Loucy (cell line): ENCODE results near the gene MIA2.
"Not testable (repeated sequence)": the region's sequence is repeated elsewhere in the genome, so short reads cannot be mapped to it uniquely, and the experiment has no call there.

Experiments
- H2AFZ ChIP-seq: fragments of 200-600 bp; sonication (generic); 2 replicates; pipeline ENCODE4 v1.6.0; 2016; ENCODE audit warnings: antibody characterized with exemption, mild to moderate bottlenecking, low read length, moderate library complexity
- H3F3A ChIP-seq: fragments of 200-600 bp; 2 replicates; pipeline ENCODE4 v1.6.0; 2016; ENCODE audit warnings: antibody characterized with exemption, low read depth, mild to moderate bottlenecking
- H3K27me3 ChIP-seq: fragments of 200-600 bp; sonication (generic); 2 replicates; pipeline ENCODE4 v1.6.1; 2014; ENCODE audit warnings: low read length, mild to moderate bottlenecking; ENCODE audit not compliant: insufficient read depth, poor library complexity, severe bottlenecking
- H3K36me3 ChIP-seq: fragments of 200-600 bp; sonication (generic); 2 replicates; pipeline ENCODE4 v1.6.1; 2016; ENCODE audit warnings: low read length; ENCODE audit not compliant: insufficient read depth
- H3K4me1 ChIP-seq: fragments of 200-600 bp; sonication (generic); 2 replicates; pipeline ENCODE4 v1.5.1; 2014; ENCODE audit warnings: low read length, mild to moderate bottlenecking; ENCODE audit not compliant: insufficient read depth, poor library complexity, severe bottlenecking
- H3K4me2 ChIP-seq: fragments of 200-600 bp; sonication (generic); 2 replicates; pipeline ENCODE4 v1.6.0; 2014; ENCODE audit warnings: antibody characterized with exemption, low read length, low read depth, mild to moderate bottlenecking; ENCODE audit not compliant: poor library complexity, severe bottlenecking
- H3K4me3 ChIP-seq: fragments of 200-600 bp; sonication (generic); 2 replicates; pipeline ENCODE4 v1.5.1; 2014; ENCODE audit warnings: low read length, mild to moderate bottlenecking, mixed read lengths; ENCODE audit not compliant: poor library complexity, severe bottlenecking
- H3K79me2 ChIP-seq: fragments of 200-600 bp; sonication (generic); 2 replicates; pipeline ENCODE4 v1.6.1; 2014; ENCODE audit warnings: low read length; ENCODE audit not compliant: insufficient read depth
- H3K9ac ChIP-seq: fragments of 200-600 bp; sonication (generic); 2 replicates; pipeline ENCODE4 v1.6.0; 2014; ENCODE audit warnings: mild to moderate bottlenecking, low read depth, low read length, moderate library complexity; ENCODE audit not compliant: poor library complexity, severe bottlenecking
- H3K9me2 ChIP-seq: fragments of 200-600 bp; sonication (generic); replicated peaks from 2 replicates; pipeline ENCODE4 v1.6.1; 2016; ENCODE audit warnings: low read depth, low read length, mixed read lengths
- H3K9me3 ChIP-seq: fragments of 200-600 bp; sonication (generic); 2 replicates; pipeline ENCODE4 v1.6.1; 2014; ENCODE audit warnings: mild to moderate bottlenecking, antibody characterized with exemption, low read length, low read depth; ENCODE audit not compliant: insufficient read depth
- H4K20me1 ChIP-seq: fragments of 200-600 bp; sonication (generic); 2 replicates; pipeline ENCODE4 v1.6.0; 2014; ENCODE audit warnings: antibody characterized with exemption, low read length, mild to moderate bottlenecking; ENCODE audit not compliant: insufficient read depth, poor library complexity, severe bottlenecking
- EZH2phosphoT487 ChIP-seq: fragments of 200-600 bp; IDR thresholded peaks from 2 replicates; pipeline ENCODE4 v1.6.1; 2018; ENCODE audit warnings: antibody characterized with exemption, mild to moderate bottlenecking, moderate library complexity, borderline replicate concordance
- TF ChIP-seq, protein P1 (sequence below): fragments of 200-600 bp; sonication (generic); conservative IDR thresholded peaks from 2 replicates; pipeline ENCODE4 v1.5.1; 2014; ENCODE audit warnings: mild to moderate bottlenecking, antibody characterized with exemption, low read length

The MIA2 gene

DNA sequence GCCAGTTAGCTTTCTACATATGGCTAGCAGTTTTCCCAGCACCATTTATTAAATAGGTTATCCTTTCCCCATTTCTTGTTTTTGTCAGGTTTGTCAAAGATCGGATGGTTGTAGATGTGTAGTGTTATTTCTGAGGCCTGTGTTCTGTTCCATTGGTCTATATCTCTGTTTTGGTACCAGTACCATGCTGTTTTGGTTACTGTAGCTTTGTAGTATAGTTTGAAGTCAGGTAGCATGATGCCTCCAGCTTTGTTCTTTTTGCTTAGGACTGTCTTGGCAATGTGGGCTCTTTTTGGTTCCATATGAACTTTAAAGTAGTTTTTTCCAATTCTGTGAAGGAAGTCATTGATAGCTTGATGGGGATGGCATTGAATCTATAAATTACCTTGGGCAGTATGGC is 28.5 kb downstream of the MIA2 start:
- not testable (repeated sequence) for H3K9me2 ChIP-seq, H3K4me2 ChIP-seq, H3K4me3 ChIP-seq, H4K20me1 ChIP-seq, H3K27me3 ChIP-seq, H2AFZ ChIP-seq, H3K9me3 ChIP-seq, H3F3A ChIP-seq, H3K79me2 ChIP-seq, H3K36me3 ChIP-seq, H3K9ac ChIP-seq
- peaks cover 15% of the 10 kb centered on the region for H3K4me1 ChIP-seq

DNA sequence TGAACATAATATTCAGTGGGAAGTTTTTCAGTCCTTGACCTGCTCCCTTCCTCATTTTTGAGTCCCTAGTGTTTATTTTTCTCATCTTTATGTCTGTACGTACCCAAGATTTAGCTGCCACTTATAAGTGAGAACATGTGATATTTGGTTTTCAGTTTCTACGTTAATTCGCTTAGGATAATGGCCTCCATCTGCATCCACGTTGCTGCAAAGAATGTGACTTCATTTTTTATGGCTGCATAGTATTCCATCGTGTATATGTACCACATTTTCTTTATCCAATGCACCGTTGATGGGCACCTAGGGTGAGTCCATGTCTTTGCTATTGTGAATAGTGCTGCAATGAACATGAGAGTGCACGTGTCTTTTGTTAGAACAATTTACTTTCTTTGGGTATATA is 30.3 kb downstream of the MIA2 start:
- peaks cover 4% of the 10 kb centered on the region for H4K20me1 ChIP-seq
- peaks cover 25% of the 10 kb centered on the region for H3K4me1 ChIP-seq
- no peak overlapping the region for H3K4me3 ChIP-seq
- no peak overlapping the region for H3K4me2 ChIP-seq
- no peak overlapping the region for H3K9ac ChIP-seq
- H3F3A ChIP-seq: no peaks in the 10 kb centered on the region
- H3K79me2 ChIP-seq: peaks cover 13% of the 10 kb centered on the region
- H3K9me2 ChIP-seq: no peaks in the 10 kb centered on the region
- TF ChIP-seq, protein P1, sequence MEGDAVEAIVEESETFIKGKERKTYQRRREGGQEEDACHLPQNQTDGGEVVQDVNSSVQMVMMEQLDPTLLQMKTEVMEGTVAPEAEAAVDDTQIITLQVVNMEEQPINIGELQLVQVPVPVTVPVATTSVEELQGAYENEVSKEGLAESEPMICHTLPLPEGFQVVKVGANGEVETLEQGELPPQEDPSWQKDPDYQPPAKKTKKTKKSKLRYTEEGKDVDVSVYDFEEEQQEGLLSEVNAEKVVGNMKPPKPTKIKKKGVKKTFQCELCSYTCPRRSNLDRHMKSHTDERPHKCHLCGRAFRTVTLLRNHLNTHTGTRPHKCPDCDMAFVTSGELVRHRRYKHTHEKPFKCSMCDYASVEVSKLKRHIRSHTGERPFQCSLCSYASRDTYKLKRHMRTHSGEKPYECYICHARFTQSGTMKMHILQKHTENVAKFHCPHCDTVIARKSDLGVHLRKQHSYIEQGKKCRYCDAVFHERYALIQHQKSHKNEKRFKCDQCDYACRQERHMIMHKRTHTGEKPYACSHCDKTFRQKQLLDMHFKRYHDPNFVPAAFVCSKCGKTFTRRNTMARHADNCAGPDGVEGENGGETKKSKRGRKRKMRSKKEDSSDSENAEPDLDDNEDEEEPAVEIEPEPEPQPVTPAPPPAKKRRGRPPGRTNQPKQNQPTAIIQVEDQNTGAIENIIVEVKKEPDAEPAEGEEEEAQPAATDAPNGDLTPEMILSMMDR: no peak
- TF ChIP-seq EZH2phosphoT487: no peak
- no peaks in the 10 kb centered on the region for H3K27me3 ChIP-seq
- no peaks in the 10 kb centered on the region for H3K36me3 ChIP-seq
- no peak overlapping the region for H2AFZ ChIP-seq
- H3K9me3 ChIP-seq: no peaks in the 10 kb centered on the region

- Histone ChIP-seq H3K9ac (no peak overlapping the region), H3K4me3 (no peak overlapping the region), H3K79me2 (peaks cover 18% of the 10 kb centered on the region), H3K4me2 (no peak overlapping the region), H2AFZ (no peak overlapping the region), H3F3A (no peaks in the 10 kb centered on the region), H3K4me1 (peaks cover 29% of the 10 kb centered on the region), H3K27me3 (no peaks in the 10 kb centered on the region), H3K9me3 (no peaks in the 10 kb centered on the region), H3K9me2 (no peaks in the 10 kb centered on the region), H4K20me1 (peaks cover 9% of the 10 kb centered on the region), H3K36me3 (no peaks in the 10 kb centered on the region)
- TF ChIP-seq EZH2phosphoT487: no peak
- TF ChIP-seq, protein P1: no peak
Observed at GRCh38 chr14:39264558-39264957, 30.8 kb downstream of the MIA2 start.

DNA sequence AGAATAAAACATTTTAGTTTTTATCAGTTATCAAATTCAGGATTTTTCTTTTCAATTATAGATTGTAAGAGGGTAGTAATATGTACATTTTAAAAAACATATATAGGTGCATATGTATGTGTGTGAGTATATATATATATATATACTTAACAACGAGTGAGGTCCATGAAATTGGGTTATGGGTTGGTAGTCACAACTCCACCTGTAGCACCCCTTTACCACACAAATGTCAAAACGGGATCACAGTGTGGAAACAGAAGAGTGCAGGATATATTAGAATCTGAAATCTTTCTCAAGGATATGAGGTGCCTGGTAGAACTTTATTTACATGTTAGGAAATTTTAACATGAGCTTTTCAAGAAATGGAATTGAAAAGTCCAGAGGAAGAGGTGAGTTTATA is 31.3 kb downstream of the MIA2 start:
- Histone ChIP-seq H3F3A (no peaks in the 10 kb centered on the region), H3K4me3 (peak overlapping the region; percentile 7), H3K79me2 (peaks cover 23% of the 10 kb centered on the region), H3K9ac (peak overlapping the region; percentile 75), H3K9me2 (no peaks in the 10 kb centered on the region), H3K36me3 (no peaks in the 10 kb centered on the region), H4K20me1 (peaks cover 12% of the 10 kb centered on the region), H2AFZ (no peak overlapping the region), H3K4me2 (peak overlapping the region; percentile 92), H3K27me3 (no peaks in the 10 kb centered on the region), H3K4me1 (peaks cover 29% of the 10 kb centered on the region), H3K9me3 (no peaks in the 10 kb centered on the region)
- TF ChIP-seq, protein P1: no peak
- TF ChIP-seq EZH2phosphoT487: no peak
